ENCODE results near the gene PPP4R3A. TPM values are rescaled to one million over a fixed set of nuclear protein-coding genes. Genes with fewer than 3 reads are reported as not detected.

PPP4R3A gene
- total RNA-seq = 10 to 100 TPM; 38.6 to 53.4 (median 42.3) TPM
- polyA plus RNA-seq = 10 to 100 TPM; 32.8 to 47.5 TPM
- long read RNA-seq, donor 1, full-length matches to known transcripts = 47 of 72 reads
- long read RNA-seq, donor 1, partial matches to known transcripts = 5 of 72 reads
- long read RNA-seq, donor 1, other reads (novel, unspliced or antisense) = 20 of 72 reads
- long read RNA-seq, donor 2, full-length matches to known transcripts = 1 of 4 reads
- long read RNA-seq, donor 2, partial matches to known transcripts = 1 of 4 reads
- long read RNA-seq, donor 2, other reads (novel, unspliced or antisense) = 2 of 4 reads
- long read RNA-seq, donor 3, full-length matches to known transcripts = 66 of 82 reads
- long read RNA-seq, donor 3, partial matches to known transcripts = 6 of 82 reads
- long read RNA-seq, donor 3, other reads (novel, unspliced or antisense) = 10 of 82 reads

DNA sequence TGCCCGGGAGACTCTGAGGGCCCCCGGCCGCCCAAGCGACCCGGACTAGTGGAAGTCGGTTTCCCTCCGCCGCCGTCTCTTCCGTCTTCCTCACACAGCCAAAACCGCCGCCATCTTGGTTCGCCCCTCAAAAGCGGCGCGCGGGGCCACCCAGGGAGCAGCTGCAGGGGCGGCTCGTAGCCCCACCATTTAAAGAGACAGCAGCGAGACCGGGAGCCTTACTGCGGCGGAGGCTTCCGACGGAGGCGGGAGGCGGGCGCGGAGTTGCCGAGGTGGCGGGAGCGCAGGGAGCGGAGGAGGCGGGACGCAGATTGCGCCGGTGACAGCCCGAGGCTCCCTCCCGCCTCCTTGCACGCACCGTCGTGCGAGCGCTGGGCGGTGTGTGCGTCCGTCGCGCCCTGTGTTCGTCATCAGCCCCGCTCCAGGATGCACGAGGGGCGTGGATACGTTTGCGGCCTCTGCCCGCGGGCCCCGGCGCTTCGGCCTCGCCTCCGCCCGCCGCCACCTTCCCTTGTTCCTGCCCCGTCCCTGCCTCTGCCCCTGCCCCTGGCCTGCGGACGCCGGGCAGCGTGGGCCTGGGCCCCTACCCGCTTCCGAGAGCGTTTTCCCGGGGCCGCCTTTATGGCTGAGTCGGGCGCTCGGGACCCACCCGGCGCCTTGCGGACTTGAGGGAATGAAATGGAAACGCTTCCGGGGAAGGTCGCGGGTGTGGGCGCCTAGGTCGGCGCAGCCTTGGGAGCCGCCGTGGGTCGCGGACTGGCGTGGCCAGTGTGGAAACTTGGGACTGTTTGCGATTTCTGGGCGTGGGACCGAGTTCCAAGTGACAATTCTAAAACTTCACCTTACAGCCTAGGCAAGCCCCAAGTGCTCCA lies at the start of gene PPP4R3A:
PPP4R3A (minus strand) TSS at position 140 of the 872 bp plus-strand sequence. CDS start 663 bp downstream, outside the sequence.
- Histone ChIP-seq H3K4me3 (peak within 1 kb of the TSS; percentile 73 to 100 (median 88)), H3K27me3 (no peaks in the 10 kb centered on the region), H3K4me1 (peaks cover 0 to 40% (median 22%) of the 10 kb centered on the region in 12 donors), H3K9me3 (no peaks in the 10 kb centered on the region), H3K36me3 (peaks cover 0 to 10% (median 0%) of the 10 kb centered on the region in 9 donors), H3K27ac (peak within 1 kb of the TSS; percentile 94 to 100 (median 99))
- WGBS, 4 donors = 0 to 1% (median 0%) methylated on average over 22 to 95 of the region's 95 CpGs
- ATAC-seq = peak; percentile 93 to 97 (median 97)
- TF ChIP-seq, protein P1, sequence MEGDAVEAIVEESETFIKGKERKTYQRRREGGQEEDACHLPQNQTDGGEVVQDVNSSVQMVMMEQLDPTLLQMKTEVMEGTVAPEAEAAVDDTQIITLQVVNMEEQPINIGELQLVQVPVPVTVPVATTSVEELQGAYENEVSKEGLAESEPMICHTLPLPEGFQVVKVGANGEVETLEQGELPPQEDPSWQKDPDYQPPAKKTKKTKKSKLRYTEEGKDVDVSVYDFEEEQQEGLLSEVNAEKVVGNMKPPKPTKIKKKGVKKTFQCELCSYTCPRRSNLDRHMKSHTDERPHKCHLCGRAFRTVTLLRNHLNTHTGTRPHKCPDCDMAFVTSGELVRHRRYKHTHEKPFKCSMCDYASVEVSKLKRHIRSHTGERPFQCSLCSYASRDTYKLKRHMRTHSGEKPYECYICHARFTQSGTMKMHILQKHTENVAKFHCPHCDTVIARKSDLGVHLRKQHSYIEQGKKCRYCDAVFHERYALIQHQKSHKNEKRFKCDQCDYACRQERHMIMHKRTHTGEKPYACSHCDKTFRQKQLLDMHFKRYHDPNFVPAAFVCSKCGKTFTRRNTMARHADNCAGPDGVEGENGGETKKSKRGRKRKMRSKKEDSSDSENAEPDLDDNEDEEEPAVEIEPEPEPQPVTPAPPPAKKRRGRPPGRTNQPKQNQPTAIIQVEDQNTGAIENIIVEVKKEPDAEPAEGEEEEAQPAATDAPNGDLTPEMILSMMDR (IDR thresholded peaks at IDR 0.05) = no peak
- TF ChIP-seq POLR2A (IDR thresholded peaks at IDR 0.05) = peak; percentile 11 to 76
- intact Hi-C loops (cut with DNase I) = loop anchor here in 1 of 10 donors (5.0 kb wide), 1 partner anchor 1272 kb away; no protein-coding TSS in a partner anchor
- peak; percentile 96 to 97 (median 96) for DNase-seq

- DNase-seq (no peak), ATAC-seq (no peak)
- Histone ChIP-seq H3K4me3 (no peak overlapping the region), H3K9me3 (peaks cover 0 to 8% (median 0%) of the 10 kb centered on the region in 12 donors), H3K36me3 (no peaks in the 10 kb centered on the region), H3K27ac (no peak overlapping the region), H3K4me1 (no peaks in the 10 kb centered on the region), H3K27me3 (peaks cover 0 to 8% (median 0%) of the 10 kb centered on the region in 9 donors)
- intact Hi-C loops (cut with DNase I) = no loop called here
- TF ChIP-seq, protein P1 (IDR thresholded peaks at IDR 0.05) = no peak
- no peak for TF ChIP-seq POLR2A (IDR thresholded peaks at IDR 0.05)
- 73 to 76% (median 75%) methylated on average over 2 of the region's 2 CpGs for WGBS, 4 donors
These were observed 45.4 kb upstream of the PPP4R3A start for GRCh38 chr14:91555531-91555930.

- WGBS, 4 donors = 75 to 86% (median 84%) methylated on average over 10 to 11 of the region's 11 CpGs
- TF ChIP-seq, protein P1 (IDR thresholded peaks at IDR 0.05) = no peak
- no peak for TF ChIP-seq POLR2A (IDR thresholded peaks at IDR 0.05)
- H3K4me3 ChIP-seq = no peak overlapping the region
- H3K4me1 ChIP-seq = no peaks in the 10 kb centered on the region
- H3K27me3 ChIP-seq = peaks cover 0 to 8% (median 0%) of the 10 kb centered on the region in 9 donors
- intact Hi-C loops (cut with DNase I) = no loop called here
- no peak overlapping the region for H3K27ac ChIP-seq
- peaks cover 0 to 8% (median 0%) of the 10 kb centered on the region in 12 donors for H3K9me3 ChIP-seq
- no peak for ATAC-seq
- no peak for DNase-seq
- H3K36me3 ChIP-seq = no peaks in the 10 kb centered on the region
These were observed 44.6 kb upstream of the PPP4R3A start for GRCh38 chr14:91554535-91555332.

All from heart left ventricle (tissue), 16 donors.